Subcutaneous abdominal adipose tissue (tissue), 5 donors: ENCODE results near the gene RIC8B.

Experiments
- H3K27ac ChIP-seq: one replicate; pipeline ENCODE4 v1.7.0; 2013; ENCODE audit warnings: low read depth, mild to moderate bottlenecking, inconsistent platforms, low read length, moderate library complexity
- H3K27me3 ChIP-seq, 5 donors: one replicate each; pipeline ENCODE4 v1.7.0; 2013; ENCODE audit warnings: low read length in 5 of 5, inconsistent platforms in 1 of 5; ENCODE audit not compliant: control insufficient read depth in 5 of 5, insufficient read depth in 4 of 5
- H3K36me3 ChIP-seq, 5 donors: one replicate each; pipeline ENCODE4 v1.7.0; 2013; ENCODE audit warnings: low read length in 5 of 5; ENCODE audit not compliant: control insufficient read depth in 5 of 5, insufficient read depth in 5 of 5
- H3K4me1 ChIP-seq, 5 donors: one replicate each; pipeline ENCODE4 v1.7.0; 2013; ENCODE audit warnings: low read length in 5 of 5, mild to moderate bottlenecking in 3 of 5, moderate library complexity in 1 of 5; ENCODE audit not compliant: control insufficient read depth in 5 of 5, insufficient read depth in 5 of 5
- H3K4me3 ChIP-seq, 5 donors: one replicate each; pipeline ENCODE4 v1.7.0; 2013; ENCODE audit warnings: low read length in 5 of 5, low read depth in 1 of 5
- H3K9ac ChIP-seq, 5 donors: one replicate each; pipeline ENCODE4 v1.7.0; 2013; ENCODE audit warnings: low read length in 5 of 5, mild to moderate bottlenecking in 4 of 5, moderate library complexity in 3 of 5
- H3K9me3 ChIP-seq, 5 donors: one replicate each; pipeline ENCODE4 v1.7.0; 2013; ENCODE audit warnings: low read length in 5 of 5; ENCODE audit not compliant: control insufficient read depth in 5 of 5
- donor health status: healthy.
- donor health status: healthy.
- donor health status: healthy.
- donor health status: healthy.
- donor health status: healthy.

RIC8B gene

DNA sequence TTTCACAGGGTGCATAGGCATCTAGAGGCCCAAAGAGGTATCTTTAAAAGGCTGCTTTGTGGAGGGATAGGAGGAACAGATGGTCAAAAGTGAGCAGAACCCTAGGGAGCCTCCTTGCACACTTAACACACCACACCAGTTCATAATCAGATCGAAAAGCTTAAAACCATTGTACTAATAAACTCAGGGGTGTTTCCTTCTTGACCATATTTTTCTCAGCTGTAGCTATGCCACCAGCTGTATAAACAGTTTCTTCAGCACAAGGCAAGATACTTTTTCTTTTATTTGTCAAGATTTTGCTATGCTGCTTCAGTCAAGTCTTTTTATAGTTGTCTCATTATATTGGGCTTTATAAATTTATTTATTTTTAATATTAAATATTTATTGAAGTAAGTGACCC is 88.7 kb downstream of the RIC8B start:
- no peaks in the 10 kb centered on the region for H3K4me1 ChIP-seq
- H3K27me3 ChIP-seq, result no peaks in the 10 kb centered on the region
- no peak overlapping the region for H3K9ac ChIP-seq
- peaks cover 9 to 41% (median 17%) of the 10 kb centered on the region in 5 donors for H3K36me3 ChIP-seq
- no peaks in the 10 kb centered on the region for H3K9me3 ChIP-seq
- H3K4me3 ChIP-seq, result no peak overlapping the region
- no peak overlapping the region for H3K27ac ChIP-seq

DNA sequence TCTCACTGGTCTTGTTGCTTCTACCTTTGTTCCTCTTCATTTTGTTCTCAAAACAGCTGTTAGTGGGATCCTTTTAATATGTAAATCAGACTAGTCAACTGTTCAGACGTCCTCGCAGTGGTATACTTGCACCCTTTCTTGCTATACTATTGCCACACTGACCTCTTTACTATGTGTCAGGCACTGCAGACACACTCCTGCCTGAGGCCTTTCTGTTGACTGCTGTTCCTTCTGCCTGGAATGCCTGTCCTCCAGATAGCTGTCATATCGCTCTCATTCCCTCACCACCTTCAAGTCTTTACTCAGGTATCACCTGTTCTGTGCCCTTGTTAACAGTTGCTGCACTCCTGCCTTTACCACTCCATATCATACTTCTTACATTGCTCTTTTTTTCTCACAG is 91.2 kb downstream of the RIC8B start:
- Histone ChIP-seq H3K9ac (no peak overlapping the region), H3K36me3 (peaks cover 4 to 43% (median 11%) of the 10 kb centered on the region in 5 donors), H3K4me1 (no peaks in the 10 kb centered on the region), H3K27ac (no peak overlapping the region), H3K4me3 (no peak overlapping the region), H3K27me3 (no peaks in the 10 kb centered on the region), H3K9me3 (no peaks in the 10 kb centered on the region)

DNA sequence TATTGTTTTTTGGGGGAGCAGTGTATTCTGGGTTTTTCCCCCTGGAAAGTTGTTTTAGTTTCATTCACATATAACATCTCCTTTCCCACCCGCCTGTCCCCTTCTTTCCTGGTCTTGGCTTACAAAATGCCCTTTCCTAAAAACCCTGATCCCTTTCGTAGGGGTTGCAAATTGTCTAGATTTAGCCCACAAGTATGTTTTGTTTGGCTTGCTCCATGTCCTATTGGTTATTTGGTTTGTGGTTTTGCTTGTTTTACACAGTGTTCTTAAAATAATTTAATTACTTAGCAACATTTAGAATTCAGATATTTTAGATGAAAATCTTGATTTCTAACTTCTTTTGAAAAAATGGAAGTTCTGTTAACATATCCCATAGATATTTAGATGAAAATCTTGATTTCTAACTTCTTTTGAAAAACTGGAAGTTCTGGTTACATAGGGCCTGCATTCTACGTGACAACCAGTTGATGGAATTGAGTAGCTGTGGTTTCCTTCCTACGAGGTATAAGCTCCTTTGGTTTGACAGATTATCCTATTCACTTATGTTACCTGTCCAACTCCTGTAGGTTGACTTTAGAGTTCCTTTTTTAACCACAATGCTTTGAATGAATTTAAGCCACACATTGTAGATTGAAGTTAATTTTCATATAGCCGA is 92.1 kb downstream of the RIC8B start:
- no peak overlapping the region for H3K9ac ChIP-seq
- no peaks in the 10 kb centered on the region for H3K27me3 ChIP-seq
- peaks cover 0 to 36% (median 4%) of the 10 kb centered on the region in 5 donors for H3K36me3 ChIP-seq
- H3K9me3 ChIP-seq, result no peaks in the 10 kb centered on the region
- H3K4me1 ChIP-seq, result no peaks in the 10 kb centered on the region
- H3K27ac ChIP-seq, result no peak overlapping the region
- no peak overlapping the region for H3K4me3 ChIP-seq

DNA sequence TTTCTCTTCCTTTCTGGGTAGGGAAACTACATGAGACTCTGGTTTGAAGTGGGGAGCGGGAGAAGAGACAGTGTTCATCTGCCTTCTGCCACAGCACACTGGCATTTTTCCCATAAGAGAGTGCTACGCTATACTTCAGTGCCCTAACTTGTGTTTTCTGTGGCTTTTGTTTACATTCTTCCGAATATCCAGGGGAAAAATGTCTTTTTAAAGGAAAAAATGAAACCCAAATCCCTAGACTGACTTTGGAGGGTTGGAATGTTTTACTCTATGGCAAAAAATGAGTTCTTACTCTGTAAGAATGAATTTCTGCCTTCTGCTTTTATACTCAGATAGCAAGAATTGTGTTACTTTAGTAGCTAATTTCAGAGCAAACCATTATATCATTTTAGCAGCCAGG is 93.2 kb downstream of the RIC8B start:
- Histone ChIP-seq H3K9me3 (no peaks in the 10 kb centered on the region), H3K9ac (no peak overlapping the region), H3K4me1 (no peaks in the 10 kb centered on the region), H3K36me3 (peaks cover under 1 to 36% (median 10%) of the 10 kb centered on the region in 5 donors), H3K4me3 (no peak overlapping the region), H3K27me3 (no peaks in the 10 kb centered on the region), H3K27ac (no peak overlapping the region)

DNA sequence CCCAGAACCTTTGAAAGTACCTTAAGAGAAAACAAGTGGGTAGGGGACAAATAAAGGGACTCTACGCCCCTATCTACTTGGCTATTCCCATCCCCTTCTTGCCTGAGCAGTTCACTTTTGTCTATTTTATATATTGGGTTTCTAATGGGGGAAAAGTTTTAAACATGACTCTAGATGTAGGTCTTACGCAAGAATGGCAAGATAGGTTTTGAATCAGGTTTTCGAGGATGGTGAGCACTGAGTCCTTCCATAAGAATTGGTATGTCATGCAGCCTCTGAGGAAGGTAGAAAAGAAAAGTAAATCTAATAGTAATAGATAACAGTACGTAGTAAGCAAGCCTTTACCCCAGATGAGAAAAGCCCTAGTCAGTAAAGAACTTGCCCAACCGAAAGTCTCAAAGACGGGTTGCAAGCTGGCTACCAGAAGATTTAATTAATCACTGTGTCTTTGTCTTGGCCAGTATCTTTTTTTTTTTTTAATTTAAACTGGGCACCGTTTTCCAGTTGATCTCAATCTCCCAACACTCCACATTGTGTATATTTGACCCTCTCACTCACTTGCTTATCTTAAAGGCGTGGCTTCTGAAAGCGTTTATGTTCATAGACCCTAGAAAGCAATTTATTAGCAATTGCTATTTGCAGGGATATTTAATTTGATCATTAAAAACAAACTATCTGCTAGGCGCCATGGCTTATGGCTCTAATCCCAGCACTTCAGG is 94.7 kb downstream of the RIC8B start:
- H3K9ac ChIP-seq, result no peak overlapping the region
- no peaks in the 10 kb centered on the region for H3K27me3 ChIP-seq
- H3K36me3 ChIP-seq, result peaks cover 11 to 46% (median 17%) of the 10 kb centered on the region in 5 donors
- H3K4me3 ChIP-seq, result no peak overlapping the region
- H3K27ac ChIP-seq, result no peak overlapping the region
- no peaks in the 10 kb centered on the region for H3K9me3 ChIP-seq
- no peaks in the 10 kb centered on the region for H3K4me1 ChIP-seq

DNA sequence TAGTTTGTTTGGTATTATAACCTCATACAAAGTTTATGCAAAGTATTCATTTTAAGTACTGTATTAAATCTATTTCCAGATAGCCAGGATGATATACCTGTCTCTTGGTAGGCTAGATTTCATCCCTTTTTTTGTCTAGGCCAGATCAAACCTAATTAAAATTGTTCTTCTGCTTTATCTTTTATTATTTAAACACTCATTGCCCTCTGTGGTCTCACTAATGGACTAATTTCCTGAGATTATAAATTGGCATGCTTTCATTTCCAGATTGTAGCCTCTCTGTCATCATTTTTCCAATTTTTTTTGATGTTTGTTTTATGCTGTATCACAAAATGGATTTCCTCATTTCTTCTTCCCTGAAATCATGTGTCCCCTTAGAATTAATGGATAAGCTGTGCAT is 95.6 kb downstream of the RIC8B start:
- H3K9ac ChIP-seq, result no peak overlapping the region

DNA sequence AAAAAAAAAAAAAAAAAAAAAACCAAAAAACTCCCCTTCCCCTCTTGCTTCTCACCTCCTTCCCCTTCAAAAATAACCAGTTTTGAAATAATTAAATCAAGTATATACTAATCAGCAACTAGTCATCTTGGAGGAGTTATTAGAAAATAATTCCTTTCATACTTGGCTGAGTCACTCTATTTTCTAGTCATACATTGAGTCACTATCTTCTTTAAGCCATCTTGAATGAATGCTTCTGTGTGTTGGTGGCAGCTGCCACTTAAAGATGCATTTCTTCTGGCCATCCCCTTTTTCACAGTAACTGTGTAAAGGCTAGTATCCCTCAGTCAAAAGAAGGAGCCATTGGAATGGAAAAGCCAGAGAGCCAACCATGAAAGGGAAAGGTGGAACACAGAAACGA is 97.0 kb downstream of the RIC8B start:
- peaks cover 16 to 39% (median 17%) of the 10 kb centered on the region in 5 donors for H3K36me3 ChIP-seq
- H3K9me3 ChIP-seq, result no peaks in the 10 kb centered on the region
- H3K27me3 ChIP-seq, result no peaks in the 10 kb centered on the region
- H3K4me3 ChIP-seq, result no peak overlapping the region
- no peak overlapping the region for H3K9ac ChIP-seq
- H3K27ac ChIP-seq, result no peak overlapping the region
- H3K4me1 ChIP-seq, result no peaks in the 10 kb centered on the region

More for the DNA sequence above, 95.6 kb downstream of the RIC8B start:
- Histone ChIP-seq H3K27ac (no peak overlapping the region), H3K9me3 (no peaks in the 10 kb centered on the region), H3K4me3 (no peak overlapping the region), H3K4me1 (no peaks in the 10 kb centered on the region), H3K27me3 (no peaks in the 10 kb centered on the region), H3K36me3 (peaks cover 17 to 40% (median 21%) of the 10 kb centered on the region in 5 donors)

DNA sequence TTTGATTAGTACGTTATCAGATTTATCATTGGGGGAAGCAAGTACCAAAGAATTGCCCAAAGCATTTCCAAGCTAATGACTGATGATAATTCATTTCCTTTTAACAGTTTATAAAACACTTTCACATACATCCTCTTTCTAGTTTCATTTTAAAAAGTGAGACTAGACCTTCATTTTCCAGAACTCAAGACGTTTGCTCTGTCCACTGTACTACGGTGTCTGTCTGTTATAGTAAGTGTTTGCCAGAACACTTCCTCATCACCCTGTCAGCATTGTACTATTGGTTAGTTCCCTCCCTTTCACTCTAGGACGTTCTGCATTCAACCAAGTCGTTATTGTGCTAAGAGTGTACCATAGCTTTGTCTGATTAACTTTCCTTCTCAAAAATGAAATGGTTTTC is 99.5 kb downstream of the RIC8B start:
- Histone ChIP-seq H3K36me3 (peaks cover 14 to 28% (median 17%) of the 10 kb centered on the region in 5 donors), H3K4me3 (no peak overlapping the region), H3K27me3 (no peaks in the 10 kb centered on the region), H3K27ac (no peak overlapping the region), H3K9ac (no peak overlapping the region), H3K4me1 (no peaks in the 10 kb centered on the region), H3K9me3 (no peaks in the 10 kb centered on the region)

DNA sequence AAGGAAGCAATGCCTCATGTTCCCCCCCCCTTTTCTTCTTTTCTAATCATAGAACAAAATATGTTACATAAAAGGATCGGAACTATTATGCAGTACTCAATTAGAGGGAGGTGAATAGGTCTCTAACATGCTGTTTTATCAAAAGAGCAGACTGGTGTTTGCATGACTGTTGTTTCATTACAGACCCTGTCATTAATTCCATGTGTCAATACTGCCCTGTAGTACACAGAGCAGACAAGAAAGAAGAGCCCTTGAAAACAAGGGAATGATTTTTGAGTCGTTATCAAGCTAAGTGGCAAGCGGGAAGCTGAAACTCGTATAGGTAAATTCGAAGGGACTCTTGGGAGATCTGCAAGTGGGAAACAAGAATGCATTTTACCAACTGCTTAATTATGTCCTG is 104.3 kb downstream of the RIC8B start:
- Histone ChIP-seq H3K9me3 (no peaks in the 10 kb centered on the region), H3K4me1 (no peaks in the 10 kb centered on the region), H3K27me3 (no peaks in the 10 kb centered on the region), H3K27ac (no peak overlapping the region), H3K4me3 (no peak overlapping the region), H3K9ac (no peak overlapping the region), H3K36me3 (peaks cover 12 to 49% (median 37%) of the 10 kb centered on the region in 5 donors)

DNA sequence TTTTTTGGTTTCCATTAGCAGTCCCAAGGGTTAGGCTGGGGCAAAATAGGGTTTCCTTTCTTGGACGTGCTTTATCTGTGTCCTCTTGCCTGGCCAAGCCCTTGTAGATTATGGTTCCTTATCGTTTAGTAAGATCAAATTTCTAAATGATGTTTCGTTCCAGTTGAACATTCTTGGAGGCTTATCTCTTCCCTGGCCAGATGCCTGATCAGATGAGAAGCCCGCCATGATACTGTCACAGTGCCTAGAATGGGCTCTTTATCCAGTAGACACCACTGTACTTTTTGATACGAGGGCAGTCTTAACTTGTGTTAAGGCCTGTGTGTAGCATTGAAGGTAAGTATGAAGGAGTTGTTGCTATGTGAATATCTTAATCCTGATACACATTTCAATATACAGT is 105.1 kb downstream of the RIC8B start:
- peaks cover 12 to 49% (median 39%) of the 10 kb centered on the region in 5 donors for H3K36me3 ChIP-seq
- no peak overlapping the region for H3K9ac ChIP-seq
- no peak overlapping the region for H3K4me3 ChIP-seq
- H3K27ac ChIP-seq, result no peak overlapping the region
- no peaks in the 10 kb centered on the region for H3K9me3 ChIP-seq
- H3K27me3 ChIP-seq, result no peaks in the 10 kb centered on the region
- H3K4me1 ChIP-seq, result no peaks in the 10 kb centered on the region
